BE2C (cell line): ENCODE results near the gene EFCAB6.

Source experiments
- DNase-seq: peaks from one replicate; pipeline ENCODE4 v3.0.0-alpha.2; 2020
- H3K27me3 ChIP-seq: fragments of 250-450 bp; sonication (Bioruptor Pico); 2 replicates; pipeline ENCODE4 v1.5.1; 2020; ENCODE audit warnings: mild to moderate bottlenecking
- H3K36me3 ChIP-seq: fragments of 250-450 bp; sonication (Bioruptor Pico); 2 replicates; pipeline ENCODE4 v1.5.1; 2020; ENCODE audit warnings: mild to moderate bottlenecking
- H3K4me1 ChIP-seq: fragments of 250-450 bp; sonication (Bioruptor Pico); 2 replicates; pipeline ENCODE4 v1.5.1; 2020
- H3K4me3 ChIP-seq: 2 replicates; pipeline ENCODE4 v1.5.1; 2011; ENCODE audit warnings: low read depth, low read length
- H3K9me3 ChIP-seq: fragments of 250-450 bp; sonication (Bioruptor Pico); 2 replicates; pipeline ENCODE4 v1.5.1; 2020
- TF ChIP-seq, protein P1 (sequence below): IDR thresholded peaks from 2 replicates; pipeline ENCODE4 v1.5.1; 2012; ENCODE audit warnings: mild to moderate bottlenecking, low read depth, low read length

Gene EFCAB6

DNA sequence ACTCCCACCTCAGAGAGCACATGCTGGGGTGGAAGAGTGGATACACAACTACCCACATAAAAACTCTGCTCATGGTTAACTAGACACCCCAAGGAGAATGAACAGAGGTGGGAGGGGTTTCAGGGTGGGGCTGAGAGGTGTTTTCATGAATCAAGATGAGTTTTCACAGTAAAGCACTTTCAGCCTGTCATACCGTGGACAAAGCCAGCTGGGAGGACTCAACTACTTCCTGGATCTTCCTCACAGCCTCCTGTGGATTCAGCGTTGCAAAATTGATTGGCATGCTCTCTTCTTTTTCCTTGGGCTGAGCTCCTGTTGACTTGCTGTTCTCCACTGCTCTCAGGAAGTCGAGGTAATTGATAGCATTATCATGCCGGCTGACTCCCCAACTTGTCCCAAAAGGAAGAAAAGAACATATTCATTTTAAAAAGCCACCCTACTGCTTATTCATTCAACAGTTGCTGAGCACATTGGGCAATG lies 231.8 kb downstream of the EFCAB6 start:
- Histone ChIP-seq H3K4me3 (no peak overlapping the region), H3K9me3 (no peaks in the 10 kb centered on the region), H3K27me3 (peaks cover 25% of the 10 kb centered on the region; the same call in 1 of the 2 replicates), H3K4me1 (no peaks in the 10 kb centered on the region; the same call in 1 of the 2 replicates), H3K36me3 (no peaks in the 10 kb centered on the region)
- TF ChIP-seq, protein P1, sequence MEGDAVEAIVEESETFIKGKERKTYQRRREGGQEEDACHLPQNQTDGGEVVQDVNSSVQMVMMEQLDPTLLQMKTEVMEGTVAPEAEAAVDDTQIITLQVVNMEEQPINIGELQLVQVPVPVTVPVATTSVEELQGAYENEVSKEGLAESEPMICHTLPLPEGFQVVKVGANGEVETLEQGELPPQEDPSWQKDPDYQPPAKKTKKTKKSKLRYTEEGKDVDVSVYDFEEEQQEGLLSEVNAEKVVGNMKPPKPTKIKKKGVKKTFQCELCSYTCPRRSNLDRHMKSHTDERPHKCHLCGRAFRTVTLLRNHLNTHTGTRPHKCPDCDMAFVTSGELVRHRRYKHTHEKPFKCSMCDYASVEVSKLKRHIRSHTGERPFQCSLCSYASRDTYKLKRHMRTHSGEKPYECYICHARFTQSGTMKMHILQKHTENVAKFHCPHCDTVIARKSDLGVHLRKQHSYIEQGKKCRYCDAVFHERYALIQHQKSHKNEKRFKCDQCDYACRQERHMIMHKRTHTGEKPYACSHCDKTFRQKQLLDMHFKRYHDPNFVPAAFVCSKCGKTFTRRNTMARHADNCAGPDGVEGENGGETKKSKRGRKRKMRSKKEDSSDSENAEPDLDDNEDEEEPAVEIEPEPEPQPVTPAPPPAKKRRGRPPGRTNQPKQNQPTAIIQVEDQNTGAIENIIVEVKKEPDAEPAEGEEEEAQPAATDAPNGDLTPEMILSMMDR: no peak
- no peak for DNase-seq

DNA sequence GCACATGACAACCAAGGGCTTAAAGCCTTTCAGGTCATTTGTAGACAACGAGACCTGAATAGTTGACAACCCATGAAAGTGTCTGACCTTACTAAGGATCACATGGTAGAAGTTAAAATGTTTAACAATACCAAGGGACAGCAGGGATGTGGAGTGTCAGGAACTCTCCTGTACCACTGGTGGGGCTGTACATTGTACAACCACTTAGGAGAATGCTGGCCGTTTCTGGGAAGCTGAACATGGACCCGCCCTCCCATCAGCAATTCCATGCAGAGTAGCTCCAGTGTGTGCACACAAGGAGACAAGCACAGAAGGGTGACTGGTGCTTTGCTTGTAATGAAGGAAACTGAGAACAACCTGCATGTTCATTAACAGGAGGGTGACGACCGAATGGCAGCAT lies 237.4 kb downstream of the EFCAB6 start:
- TF ChIP-seq, protein P1: no peak
- peaks cover 12% of the 10 kb centered on the region; the same call in 1 of the 2 replicates for H3K27me3 ChIP-seq
- H3K4me1 ChIP-seq: no peaks in the 10 kb centered on the region; the same call in 1 of the 2 replicates
- no peak overlapping the region for H3K4me3 ChIP-seq
- no peaks in the 10 kb centered on the region for H3K36me3 ChIP-seq
- no peaks in the 10 kb centered on the region for H3K9me3 ChIP-seq
- DNase-seq: no peak

DNA sequence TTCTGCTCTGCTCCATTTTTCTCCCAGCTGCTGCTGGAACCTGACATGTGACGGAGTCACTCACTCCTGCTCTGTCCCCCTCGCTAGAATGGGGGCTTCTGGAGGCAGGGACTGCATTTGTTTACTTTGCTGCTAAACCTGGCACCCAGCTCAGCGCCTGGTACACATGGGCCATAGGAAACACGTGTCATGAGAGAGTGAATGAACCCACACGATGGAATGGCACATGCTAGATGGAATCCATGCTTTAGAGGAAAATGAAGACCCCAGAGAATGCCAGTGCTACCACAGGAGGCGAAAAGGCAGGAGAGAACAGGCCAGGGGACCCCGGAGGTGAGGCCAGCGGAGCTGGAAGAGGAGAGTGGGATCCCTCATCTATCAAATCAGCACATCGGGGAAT lies 239.4 kb downstream of the EFCAB6 start:
- TF ChIP-seq, protein P1: no peak
- no peaks in the 10 kb centered on the region; the same call in 1 of the 2 replicates for H3K4me1 ChIP-seq
- DNase-seq: no peak
- H3K9me3 ChIP-seq: no peaks in the 10 kb centered on the region
- H3K4me3 ChIP-seq: no peak overlapping the region
- no peaks in the 10 kb centered on the region for H3K36me3 ChIP-seq
- peaks cover 12% of the 10 kb centered on the region; the same call in 1 of the 2 replicates for H3K27me3 ChIP-seq

DNA sequence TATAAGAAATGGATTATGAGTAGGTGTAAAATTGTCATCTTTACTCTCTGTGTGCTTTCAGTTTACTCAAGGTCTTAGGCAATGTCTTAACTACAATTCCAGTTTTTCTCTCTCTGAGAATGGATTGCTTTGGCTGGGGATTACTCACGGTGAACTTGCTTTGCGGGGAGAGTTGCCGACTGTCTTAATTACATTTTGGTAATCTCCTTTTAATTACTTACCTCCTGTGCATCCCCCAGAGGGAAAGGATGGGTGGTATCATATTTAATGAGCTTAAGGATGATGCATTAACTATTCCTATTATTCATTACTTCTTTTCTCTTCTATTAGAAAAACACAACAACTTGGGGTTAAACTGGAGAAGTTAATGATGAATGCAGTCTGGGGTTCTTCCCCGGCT lies 240.9 kb downstream of the EFCAB6 start:
- H3K27me3 ChIP-seq: no peaks in the 10 kb centered on the region
- no peaks in the 10 kb centered on the region for H3K9me3 ChIP-seq
- DNase-seq: no peak
- TF ChIP-seq, protein P1: no peak
- no peak overlapping the region for H3K4me3 ChIP-seq
- H3K36me3 ChIP-seq: no peaks in the 10 kb centered on the region
- H3K4me1 ChIP-seq: peaks cover 2% of the 10 kb centered on the region; the same call in 1 of the 2 replicates

DNA sequence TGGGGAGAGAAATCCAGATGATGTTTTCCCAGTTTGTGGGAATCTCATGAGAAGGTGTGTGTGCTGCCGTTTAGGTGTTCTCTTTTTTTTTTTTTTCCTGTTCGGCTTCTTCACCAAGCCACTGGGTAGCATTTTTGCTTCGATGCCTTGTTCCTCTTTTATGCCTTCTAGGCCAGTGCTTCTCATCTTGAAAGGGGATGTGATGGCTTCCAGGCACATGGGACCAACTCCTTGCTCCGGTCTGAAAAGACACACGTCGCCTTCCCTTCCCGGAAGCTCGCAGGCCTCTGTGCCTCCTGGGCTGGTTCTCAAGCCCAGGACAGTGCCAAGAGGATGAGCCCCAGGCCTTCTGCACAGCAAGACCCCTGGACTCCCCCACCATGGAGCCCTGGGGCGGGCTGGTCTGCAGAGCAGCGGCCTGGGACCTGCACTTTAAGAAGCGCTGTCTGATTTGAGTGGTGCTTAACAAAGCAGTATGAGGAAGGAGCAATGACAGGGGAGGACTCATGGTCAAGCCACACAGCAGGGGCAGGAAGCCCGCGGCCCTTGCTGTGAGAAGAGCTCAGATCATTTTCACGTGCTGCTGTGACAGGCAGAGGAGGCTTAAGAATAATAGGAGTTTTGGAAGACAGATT lies 241.5 kb downstream of the EFCAB6 start:
- peaks cover 3% of the 10 kb centered on the region; the same call in 1 of the 2 replicates for H3K4me1 ChIP-seq
- no peak overlapping the region for H3K4me3 ChIP-seq
- no peaks in the 10 kb centered on the region for H3K36me3 ChIP-seq
- TF ChIP-seq, protein P1: no peak
- no peaks in the 10 kb centered on the region for H3K27me3 ChIP-seq
- no peaks in the 10 kb centered on the region for H3K9me3 ChIP-seq
- DNase-seq: no peak

DNA sequence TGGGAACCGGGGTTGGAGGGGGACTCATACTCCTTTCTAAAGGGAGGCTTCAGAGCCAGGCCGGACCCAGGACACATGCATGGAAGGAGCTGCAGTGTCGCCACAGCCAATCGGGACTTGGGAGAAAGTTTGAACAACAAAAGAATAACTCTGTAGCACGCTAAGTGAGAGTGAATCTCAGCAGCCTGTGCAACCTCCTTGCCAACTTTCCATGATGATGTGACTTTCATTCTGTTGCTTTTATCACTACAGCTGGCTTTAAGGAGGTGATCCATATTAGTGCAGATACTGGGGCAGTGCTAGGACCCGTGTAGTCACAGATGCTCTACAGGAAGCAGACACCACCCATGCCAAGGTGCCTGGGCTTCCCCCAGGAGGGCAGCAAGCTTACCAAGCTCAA lies 243.0 kb downstream of the EFCAB6 start:
- H3K4me3 ChIP-seq: no peak overlapping the region
- H3K36me3 ChIP-seq: no peaks in the 10 kb centered on the region
- DNase-seq: no peak
- TF ChIP-seq, protein P1: no peak
- H3K4me1 ChIP-seq: peaks cover 3% of the 10 kb centered on the region; the same call in 1 of the 2 replicates
- no peaks in the 10 kb centered on the region for H3K27me3 ChIP-seq
- H3K9me3 ChIP-seq: peaks cover 6% of the 10 kb centered on the region; the same call in 1 of the 2 replicates
